IPS-15b (cell line): Measurements from ENCODE around the gene ARHGEF28.

Source experiments
- H3K27me3 ChIP-seq: one replicate; pipeline ENCODE4 v1.6.1; 2013; ENCODE audit warnings: low read length; ENCODE audit not compliant: control insufficient read depth, insufficient read depth
- H3K36me3 ChIP-seq: one replicate; pipeline ENCODE4 v1.6.1; 2013; ENCODE audit warnings: low read length; ENCODE audit not compliant: control insufficient read depth, insufficient read depth
- H3K4me1 ChIP-seq: one replicate; pipeline ENCODE4 v1.6.1; 2013; ENCODE audit warnings: mild to moderate bottlenecking, low read length; ENCODE audit not compliant: control insufficient read depth, insufficient read depth
- H3K4me3 ChIP-seq: one replicate; pipeline ENCODE4 v1.5.1; 2013; ENCODE audit warnings: low read depth, low read length
- H3K9ac ChIP-seq: one replicate; pipeline ENCODE4 v1.6.1; 2013; ENCODE audit warnings: low read depth, mild to moderate bottlenecking, low read length
- H3K9me3 ChIP-seq: one replicate; pipeline ENCODE4 v1.6.1; 2013; ENCODE audit warnings: mild to moderate bottlenecking, low read length; ENCODE audit not compliant: control insufficient read depth, insufficient read depth

ARHGEF28 gene

GRCh38 chr5:73624888-73625287 lies 1.1 kb upstream of the ARHGEF28 start:
- Histone ChIP-seq H3K9ac (no peak overlapping the region), H3K27me3 (peaks cover 26% of the 10 kb centered on the region), H3K36me3 (no peaks in the 10 kb centered on the region), H3K9me3 (no peaks in the 10 kb centered on the region), H3K4me1 (no peaks in the 10 kb centered on the region), H3K4me3 (no peak overlapping the region)

- H3K27me3 ChIP-seq = peaks cover 26% of the 10 kb centered on the region
- H3K9ac ChIP-seq = no peak overlapping the region
- H3K4me1 ChIP-seq = no peaks in the 10 kb centered on the region
- H3K36me3 ChIP-seq = no peaks in the 10 kb centered on the region
- H3K4me3 ChIP-seq = peak overlapping the region; percentile 27
- H3K9me3 ChIP-seq = no peaks in the 10 kb centered on the region
Measured at GRCh38 chr5:73625372-73625943, 538 bp upstream of the ARHGEF28 start.

GRCh38 chr5:73626814-73627313 lies 868 bp downstream of the ARHGEF28 start:
- no peaks in the 10 kb centered on the region for H3K9me3 ChIP-seq
- H3K9ac ChIP-seq = no peak overlapping the region
- no peaks in the 10 kb centered on the region for H3K36me3 ChIP-seq
- peaks cover 30% of the 10 kb centered on the region for H3K27me3 ChIP-seq
- no peaks in the 10 kb centered on the region for H3K4me1 ChIP-seq
- H3K4me3 ChIP-seq = peak overlapping the region; percentile 71

GRCh38 chr5:73629456-73629855 lies 3.5 kb downstream of the ARHGEF28 start:
- Histone ChIP-seq H3K27me3 (peaks cover 30% of the 10 kb centered on the region), H3K4me1 (no peaks in the 10 kb centered on the region), H3K4me3 (no peak overlapping the region), H3K9me3 (no peaks in the 10 kb centered on the region), H3K36me3 (no peaks in the 10 kb centered on the region), H3K9ac (no peak overlapping the region)

GRCh38 chr5:73630765-73631164 lies 4.8 kb downstream of the ARHGEF28 start:
- Histone ChIP-seq H3K36me3 (no peaks in the 10 kb centered on the region), H3K9ac (no peak overlapping the region), H3K4me3 (no peak overlapping the region), H3K27me3 (peaks cover 30% of the 10 kb centered on the region), H3K9me3 (no peaks in the 10 kb centered on the region), H3K4me1 (no peaks in the 10 kb centered on the region)

GRCh38 chr5:73631500-73631899 lies 5.5 kb downstream of the ARHGEF28 start:
- Histone ChIP-seq H3K4me3 (no peak overlapping the region), H3K4me1 (no peaks in the 10 kb centered on the region), H3K27me3 (peaks cover 29% of the 10 kb centered on the region), H3K9ac (no peak overlapping the region), H3K36me3 (no peaks in the 10 kb centered on the region), H3K9me3 (no peaks in the 10 kb centered on the region)

- H3K27me3 ChIP-seq = peaks cover 13% of the 10 kb centered on the region
- no peak overlapping the region for H3K9ac ChIP-seq
- H3K4me1 ChIP-seq = no peaks in the 10 kb centered on the region
- no peak overlapping the region for H3K4me3 ChIP-seq
- no peaks in the 10 kb centered on the region for H3K36me3 ChIP-seq
- no peaks in the 10 kb centered on the region for H3K9me3 ChIP-seq
Measured at GRCh38 chr5:73633060-73633459, 7.1 kb downstream of the ARHGEF28 start.

GRCh38 chr5:73636408-73636807 lies 10.4 kb downstream of the ARHGEF28 start:
- Histone ChIP-seq H3K27me3 (peaks cover 8% of the 10 kb centered on the region), H3K9me3 (no peaks in the 10 kb centered on the region), H3K4me1 (no peaks in the 10 kb centered on the region), H3K4me3 (no peak overlapping the region), H3K36me3 (no peaks in the 10 kb centered on the region), H3K9ac (no peak overlapping the region)

- Histone ChIP-seq H3K4me1 (peaks cover 5% of the 10 kb centered on the region), H3K9me3 (no peaks in the 10 kb centered on the region), H3K4me3 (no peak overlapping the region), H3K27me3 (peaks cover 12% of the 10 kb centered on the region), H3K36me3 (no peaks in the 10 kb centered on the region), H3K9ac (no peak overlapping the region)
Measured at GRCh38 chr5:73637565-73637964, 11.6 kb downstream of the ARHGEF28 start.

GRCh38 chr5:73638344-73639095 lies 12.5 kb downstream of the ARHGEF28 start:
- Histone ChIP-seq H3K4me3 (no peak overlapping the region), H3K27me3 (peaks cover 12% of the 10 kb centered on the region), H3K4me1 (peaks cover 5% of the 10 kb centered on the region), H3K36me3 (no peaks in the 10 kb centered on the region), H3K9ac (no peak overlapping the region), H3K9me3 (no peaks in the 10 kb centered on the region)

- Histone ChIP-seq H3K4me1 (peaks cover 9% of the 10 kb centered on the region), H3K9ac (no peak overlapping the region), H3K36me3 (no peaks in the 10 kb centered on the region), H3K27me3 (peaks cover 12% of the 10 kb centered on the region), H3K4me3 (no peak overlapping the region), H3K9me3 (no peaks in the 10 kb centered on the region)
Measured at GRCh38 chr5:73640861-73641320, 14.9 kb downstream of the ARHGEF28 start.

GRCh38 chr5:73641811-73642210 lies 15.8 kb downstream of the ARHGEF28 start:
- H3K4me1 ChIP-seq = peaks cover 9% of the 10 kb centered on the region
- no peaks in the 10 kb centered on the region for H3K9me3 ChIP-seq

More at GRCh38 chr5:73641811-73642210, 15.8 kb downstream of the ARHGEF28 start:
- H3K9ac ChIP-seq = no peak overlapping the region
- no peak overlapping the region for H3K4me3 ChIP-seq
- H3K36me3 ChIP-seq = no peaks in the 10 kb centered on the region
- H3K27me3 ChIP-seq = peaks cover 12% of the 10 kb centered on the region
